ENCODE results near the gene GPSM1.

Gene GPSM1

GRCh38 chr9:136290508-136291000 lies 36.8 kb upstream of the GPSM1 start:
- DNase-seq (ENCODE audit: low spot score) = no peak

DNA sequence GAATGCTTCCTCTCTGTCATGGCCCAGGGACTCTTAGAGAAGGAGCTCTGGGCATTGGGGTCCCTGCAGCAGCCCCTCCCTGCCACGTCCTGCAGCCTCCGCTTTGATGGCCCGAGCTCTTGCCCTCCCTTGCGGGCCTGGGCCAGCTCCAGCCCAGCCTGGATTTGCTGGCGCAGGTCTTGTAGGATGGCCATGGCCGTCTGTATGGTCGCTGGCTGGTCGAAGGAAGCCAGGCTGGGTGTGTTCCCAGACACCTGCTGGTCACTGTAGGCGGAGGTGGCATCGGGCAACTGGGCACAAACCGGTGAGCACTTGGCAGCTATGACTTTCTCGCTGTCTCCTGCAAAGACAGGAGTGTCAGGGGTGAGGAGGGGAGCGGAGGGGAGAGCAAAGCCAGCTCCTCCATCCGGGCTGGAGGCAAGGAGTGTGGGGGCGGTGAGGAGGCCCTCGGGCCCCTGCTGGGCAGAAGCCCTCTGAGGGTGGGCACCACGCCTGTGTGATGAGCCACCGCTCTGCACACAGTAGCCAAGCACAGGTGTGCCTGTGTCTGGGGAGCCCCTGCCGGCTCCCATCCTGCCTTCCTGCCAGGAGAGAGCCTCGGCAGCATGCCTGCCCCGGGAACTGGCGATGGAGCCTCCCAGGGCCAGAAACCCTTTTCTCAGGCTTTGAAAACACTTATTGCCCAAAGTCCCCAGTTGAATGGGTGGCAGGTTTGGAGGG lies 35.9 kb upstream of the GPSM1 start:
- no peak for DNase-seq (ENCODE audit: low spot score)

GRCh38 chr9:136292026-136292538 lies 35.3 kb upstream of the GPSM1 start:
- no peak for DNase-seq (ENCODE audit: low spot score)

GRCh38 chr9:136292591-136293448 lies 34.5 kb upstream of the GPSM1 start:
- DNase-seq (ENCODE audit: low spot score) = no peak

DNA sequence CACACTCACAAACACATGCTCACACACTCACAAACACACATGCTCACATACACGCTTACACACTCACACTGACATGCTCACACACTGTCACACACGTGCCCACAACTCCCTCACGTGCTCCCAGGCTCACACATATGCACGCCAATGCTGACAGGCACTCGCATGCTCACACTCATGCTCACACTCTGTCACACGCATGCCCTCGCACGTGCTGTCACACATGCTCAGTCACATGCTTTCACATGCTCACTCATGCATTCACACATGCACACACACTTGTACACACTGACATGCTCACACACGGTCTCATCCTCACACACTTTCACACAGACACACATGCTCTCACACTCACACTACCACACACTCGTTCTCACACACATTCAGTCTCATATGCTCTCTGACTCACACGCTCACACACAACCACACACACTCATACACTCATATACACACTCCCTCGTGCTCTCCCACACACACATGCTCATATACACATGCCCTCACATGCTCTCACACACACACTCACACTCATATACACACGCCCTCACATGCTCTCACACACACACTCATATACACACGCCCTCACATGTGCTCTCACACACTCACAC lies 33.8 kb upstream of the GPSM1 start:
- no peak for DNase-seq (ENCODE audit: low spot score)

GRCh38 chr9:136294437-136294836 lies 32.9 kb upstream of the GPSM1 start:
- no peak for DNase-seq (ENCODE audit: low spot score)

GRCh38 chr9:136295055-136295454 lies 32.3 kb upstream of the GPSM1 start:
- DNase-seq (ENCODE audit: low spot score) = no peak

GRCh38 chr9:136295542-136296433 lies 31.6 kb upstream of the GPSM1 start:
- DNase-seq (ENCODE audit: low spot score) = no peak

- no peak for DNase-seq (ENCODE audit: low spot score)
These were observed 30.8 kb upstream of the GPSM1 start for GRCh38 chr9:136296434-136297015.

DNA sequence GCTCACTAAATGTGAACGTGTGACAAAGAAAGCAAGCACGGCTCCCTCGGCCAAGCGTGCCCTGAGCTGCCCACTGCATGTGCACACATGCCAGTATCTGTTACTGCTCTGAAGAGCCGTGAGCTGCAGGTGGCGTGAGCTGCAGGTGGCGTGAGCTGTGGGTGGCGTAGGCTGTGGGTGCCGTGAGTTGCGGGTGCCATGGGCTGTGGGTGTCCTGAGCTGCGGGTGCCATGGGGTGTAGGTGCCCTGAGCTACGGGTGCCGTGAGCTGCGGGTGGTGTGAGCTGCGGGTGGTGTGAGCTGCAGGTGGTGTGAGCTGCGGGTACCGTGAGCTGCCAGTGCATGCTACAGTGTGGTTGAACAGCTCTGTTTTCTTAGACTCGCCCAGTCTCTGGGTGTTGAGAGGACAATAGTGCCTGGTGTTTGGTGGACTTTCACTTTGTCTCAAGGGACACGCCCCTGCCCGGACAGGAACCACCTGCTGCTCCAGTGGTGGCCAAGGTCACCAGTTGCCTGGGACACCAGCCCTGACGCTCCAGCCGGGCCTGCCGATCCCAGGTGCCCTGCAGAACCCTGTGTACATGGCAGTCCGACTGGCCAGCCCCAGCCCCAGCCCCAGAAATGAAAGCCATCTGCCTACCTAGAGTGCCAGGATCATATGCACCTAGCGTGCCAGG lies 30.2 kb upstream of the GPSM1 start:
- no peak for DNase-seq (ENCODE audit: low spot score)

- DNase-seq (ENCODE audit: low spot score) = no peak
These were observed 29.3 kb upstream of the GPSM1 start for GRCh38 chr9:136297766-136298735.

- DNase-seq (ENCODE audit: low spot score) = no peak
These were observed 28.2 kb upstream of the GPSM1 start for GRCh38 chr9:136299116-136299515.

- DNase-seq (ENCODE audit: low spot score) = no peak
These were observed 27.8 kb upstream of the GPSM1 start for GRCh38 chr9:136299541-136299940.

DNA sequence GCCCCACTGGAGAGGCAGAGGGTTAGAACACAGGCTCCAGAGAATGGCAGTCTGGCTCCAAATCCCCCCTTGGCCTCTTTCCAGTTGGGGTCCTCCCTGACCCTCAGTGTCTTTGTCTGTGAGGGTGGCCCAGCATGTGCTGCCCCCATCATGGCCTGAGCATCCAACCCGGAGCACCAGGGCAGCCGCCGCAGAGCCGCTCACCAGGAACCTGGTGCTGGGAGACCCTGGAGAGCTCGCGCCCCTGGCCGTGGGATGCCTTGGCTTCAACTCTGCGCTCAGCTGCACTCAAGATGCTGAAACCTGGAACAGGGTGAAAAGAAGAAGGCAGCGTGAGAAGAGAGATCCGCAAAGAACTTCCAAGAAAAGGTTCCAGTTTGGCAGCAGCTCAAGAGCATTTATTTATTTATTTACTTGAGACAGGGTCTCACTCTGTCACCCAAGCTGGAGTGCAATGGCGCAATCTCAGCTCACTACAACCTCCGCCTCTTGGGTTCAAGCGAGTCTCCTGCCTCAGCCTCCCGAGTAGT lies 27.3 kb upstream of the GPSM1 start:
- DNase-seq (ENCODE audit: low spot score) = no peak

- DNase-seq (ENCODE audit: low spot score) = no peak
These were observed 26.5 kb upstream of the GPSM1 start for GRCh38 chr9:136300866-136301265.

GRCh38 chr9:136302527-136302926 lies 24.8 kb upstream of the GPSM1 start:
- DNase-seq (ENCODE audit: low spot score) = no peak

- no peak for DNase-seq (ENCODE audit: low spot score)
These were observed 24.1 kb upstream of the GPSM1 start for GRCh38 chr9:136303066-136303824.

- DNase-seq (ENCODE audit: low spot score) = no peak
These were observed 23.4 kb upstream of the GPSM1 start, which contains the start of gene CCDC187 for GRCh38 chr9:136303825-136304416. Gene CCDC187, minus strand, starts transcription at chr9:136304094. Its CDS starts 264 bp downstream, at chr9:136303830.

All from globus pallidus (tissue), 1 donor.